OCI-LY3 (cell line): ENCODE measurements around the gene TMPRSS5.

Source experiments
- H2AFZ ChIP-seq: fragments of 200-600, 300-600 bp; shearing (Covaris generic); 2 replicates; pipeline ENCODE4 v1.6.0; 2014; ENCODE audit warnings: antibody characterized with exemption, low read depth, low read length
- H3K27ac ChIP-seq: fragments of 200-600, 300-600 bp; sonication (generic); 2 replicates; pipeline ENCODE4 v1.5.1; 2014; ENCODE audit warnings: mild to moderate bottlenecking, low read length, moderate library complexity, mixed read lengths
- H3K27me3 ChIP-seq: fragments of 200-600, 300-600 bp; sonication (generic); 2 replicates; pipeline ENCODE4 v1.6.1; 2014; ENCODE audit warnings: low read depth, low read length, mixed read lengths
- H3K36me3 ChIP-seq: fragments of 200-600, 300-600 bp; sonication (generic); replicated peaks from 2 replicates; pipeline ENCODE3; 2014; ENCODE audit warnings: low read depth, low read length, mixed read lengths
- H3K4me1 ChIP-seq: fragments of 300-600, 200-600 bp; sonication (generic); 2 replicates; pipeline ENCODE4 v1.6.1; 2014; ENCODE audit warnings: low read length, mixed read lengths
- H3K4me2 ChIP-seq: fragments of 200-600, 300-600 bp; sonication (generic); 2 replicates; pipeline ENCODE4 v1.6.1; 2014; ENCODE audit warnings: low read length, mixed read lengths
- H3K4me3 ChIP-seq: fragments of 300-600, 200-600 bp; sonication (generic); 2 replicates; pipeline ENCODE4 v1.5.1; 2014; ENCODE audit warnings: antibody characterized with exemption, mild to moderate bottlenecking, low read length, moderate library complexity
- H3K79me2 ChIP-seq: fragments of 300-600, 200-600 bp; shearing (Covaris generic); 2 replicates; pipeline ENCODE4 v1.6.1; 2014; ENCODE audit warnings: mild to moderate bottlenecking, low read length, mixed read lengths
- H3K9ac ChIP-seq: fragments of 300-600, 200-600 bp; shearing (Covaris generic); 2 replicates; pipeline ENCODE4 v1.6.0; 2014; ENCODE audit warnings: mild to moderate bottlenecking, low read length, moderate library complexity
- H3K9me3 ChIP-seq: fragments of 200-600, 300-600 bp; shearing (Covaris generic); 2 replicates; pipeline ENCODE4 v1.6.1; 2014; ENCODE audit warnings: low read length, mixed read lengths; ENCODE audit not compliant: insufficient read depth
- H4K20me1 ChIP-seq: fragments of 200-600, 300-600 bp; sonication (generic); 2 replicates; pipeline ENCODE4 v1.6.1; 2016; ENCODE audit warnings: low read length, mixed read lengths; ENCODE audit not compliant: insufficient read depth
- CTCF ChIP-seq: fragments of 200-600, 300-600 bp; sonication (generic); IDR thresholded peaks from 2 replicates; pipeline ENCODE4 v1.5.1; 2014; ENCODE audit warnings: antibody characterized with exemption, low read length, low read depth
- EZH2phosphoT487 ChIP-seq: fragments of 200-600 bp; shearing (Covaris generic); IDR thresholded peaks from 2 replicates; pipeline ENCODE4 v1.6.1; 2018; ENCODE audit warnings: antibody characterized with exemption, mixed run types, low read depth

The TMPRSS5 gene

GRCh38 chr11:113645593-113646349 is 60.3 kb downstream of the TMPRSS5 start:
- Histone ChIP-seq H3K4me2 (no peak overlapping the region), H3K27ac (no peak overlapping the region), H3K4me1 (no peaks in the 10 kb centered on the region), H3K27me3 (peaks cover 7% of the 10 kb centered on the region; the same call in 1 of the 2 replicates), H2AFZ (no peak overlapping the region), H3K4me3 (no peak overlapping the region), H3K9me3 (no peaks in the 10 kb centered on the region), H4K20me1 (no peaks in the 10 kb centered on the region), H3K36me3 (no peaks in the 10 kb centered on the region), H3K9ac (no peak overlapping the region), H3K79me2 (no peaks in the 10 kb centered on the region)
- TF ChIP-seq EZH2phosphoT487 = no peak
- TF ChIP-seq CTCF = no peak

DNA sequence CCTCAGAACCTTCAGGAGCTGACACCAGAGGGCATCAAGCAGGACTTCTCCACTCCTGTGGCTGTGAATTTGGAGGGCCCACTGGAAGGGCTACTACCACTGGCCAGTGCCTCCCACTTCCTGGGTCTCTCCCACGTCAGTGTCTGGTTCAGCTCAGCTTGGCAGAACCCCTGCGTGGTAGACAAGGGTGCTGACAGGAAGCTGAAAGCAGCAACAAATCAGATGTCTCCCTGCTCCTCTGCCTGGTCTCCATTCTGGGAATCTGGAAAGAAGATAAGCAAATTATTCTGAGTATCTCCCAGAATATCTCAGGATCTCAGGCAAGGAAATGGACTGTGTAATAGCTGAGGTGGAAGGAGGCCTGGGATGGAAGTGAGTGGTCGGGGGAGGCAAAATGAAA is 61.5 kb downstream of the TMPRSS5 start:
- TF ChIP-seq CTCF = no peak
- no peak for TF ChIP-seq EZH2phosphoT487
- H3K4me2 ChIP-seq = no peak overlapping the region
- no peak overlapping the region for H3K9ac ChIP-seq
- H4K20me1 ChIP-seq = no peaks in the 10 kb centered on the region
- no peaks in the 10 kb centered on the region for H3K9me3 ChIP-seq
- peaks cover 7% of the 10 kb centered on the region; the same call in 1 of the 2 replicates for H3K27me3 ChIP-seq
- no peaks in the 10 kb centered on the region for H3K79me2 ChIP-seq
- H3K4me3 ChIP-seq = no peak overlapping the region
- no peaks in the 10 kb centered on the region for H3K36me3 ChIP-seq
- H3K27ac ChIP-seq = no peak overlapping the region
- no peaks in the 10 kb centered on the region for H3K4me1 ChIP-seq
- H2AFZ ChIP-seq = no peak overlapping the region

GRCh38 chr11:113643701-113644100 is 62.4 kb downstream of the TMPRSS5 start:
- no peak for TF ChIP-seq CTCF
- TF ChIP-seq EZH2phosphoT487 = no peak
- Histone ChIP-seq H3K9ac (no peak overlapping the region), H4K20me1 (no peaks in the 10 kb centered on the region), H3K79me2 (no peaks in the 10 kb centered on the region), H3K27ac (no peak overlapping the region), H3K36me3 (no peaks in the 10 kb centered on the region), H3K4me2 (no peak overlapping the region), H3K4me1 (no peaks in the 10 kb centered on the region), H3K9me3 (no peaks in the 10 kb centered on the region), H3K4me3 (no peak overlapping the region), H3K27me3 (peaks cover 7% of the 10 kb centered on the region; the same call in 1 of the 2 replicates), H2AFZ (no peak overlapping the region)

- TF ChIP-seq CTCF (no peak), EZH2phosphoT487 (no peak)
- no peaks in the 10 kb centered on the region for H3K36me3 ChIP-seq
- no peaks in the 10 kb centered on the region for H3K9me3 ChIP-seq
- H3K9ac ChIP-seq = no peak overlapping the region
- no peaks in the 10 kb centered on the region for H3K4me1 ChIP-seq
- no peaks in the 10 kb centered on the region for H4K20me1 ChIP-seq
- H3K4me2 ChIP-seq = no peak overlapping the region
- peaks cover 7% of the 10 kb centered on the region; the same call in 1 of the 2 replicates for H3K27me3 ChIP-seq
- no peak overlapping the region for H3K4me3 ChIP-seq
- H2AFZ ChIP-seq = no peak overlapping the region
- H3K79me2 ChIP-seq = no peaks in the 10 kb centered on the region
- H3K27ac ChIP-seq = no peak overlapping the region
These were observed 63.0 kb downstream of the TMPRSS5 start for GRCh38 chr11:113643006-113643585.
